HFF-Myc (cell line): Measurements from ENCODE around the gene HNRNPK.

Experiments
- DNase-seq: peaks from one replicate; pipeline ENCODE4 v3.0.0-alpha.2; 2011; ENCODE audit warnings: low read depth; ENCODE audit errors: extremely low read depth
- H3K4me3 ChIP-seq: replicated peaks from 2 replicates; pipeline ENCODE4 v1.5.1; 2011; ENCODE audit warnings: low read depth, mild to moderate bottlenecking, control low read depth, low read length
- CTCF ChIP-seq: IDR thresholded peaks from 2 replicates; pipeline ENCODE4 v1.5.1; 2012; ENCODE audit warnings: mild to moderate bottlenecking, low read depth, low read length, control low read depth; ENCODE audit errors: missing control alignments

The HNRNPK gene

GRCh38 chr9:83934569-83935275 lies 45.3 kb downstream of the HNRNPK start:
- H3K4me3 ChIP-seq = no peak overlapping the region
- DNase-seq = no peak
- TF ChIP-seq CTCF = no peak

- TF ChIP-seq CTCF = no peak
- no peak for DNase-seq
- no peak overlapping the region for H3K4me3 ChIP-seq
Observed at GRCh38 chr9:83933790-83934189, 46.2 kb downstream of the HNRNPK start.

GRCh38 chr9:83932851-83933250 lies 47.2 kb downstream of the HNRNPK start:
- H3K4me3 ChIP-seq = no peak overlapping the region
- no peak for DNase-seq
- no peak for TF ChIP-seq CTCF

- TF ChIP-seq CTCF = no peak
- no peak overlapping the region for H3K4me3 ChIP-seq
- DNase-seq = no peak
Observed at GRCh38 chr9:83932011-83932410, 48.0 kb downstream of the HNRNPK start.

GRCh38 chr9:83930881-83931280 lies 49.1 kb downstream of the HNRNPK start:
- DNase-seq = no peak
- TF ChIP-seq CTCF = no peak
- H3K4me3 ChIP-seq = no peak overlapping the region

GRCh38 chr9:83927591-83927990 lies 52.4 kb downstream of the HNRNPK start:
- H3K4me3 ChIP-seq = no peak overlapping the region
- TF ChIP-seq CTCF = no peak
- no peak for DNase-seq
